Uterus (tissue), 2 donors: Measurements from ENCODE around the gene E2F4.

Source experiments
- POLR2A ChIP-seq, 2 donors: fragments of 450-650 bp; IDR thresholded peaks; one replicate each; pipeline ENCODE4 v1.6.1; 2016; ENCODE audit warnings: antibody characterized with exemption in 2 of 2, mild to moderate bottlenecking in 1 of 2, moderate library complexity in 1 of 2
- TF ChIP-seq, protein P1 (sequence below), 4 experiments: fragments of 200-600 bp in 2 of 4; fragments of 450-650 bp in 2 of 4; sonication (generic) in 2 of 4; IDR thresholded peaks; one replicate each; pipeline ENCODE4 v1.5.1; 2016 to 2019; ENCODE audit warnings: antibody characterized with exemption in 4 of 4, mild to moderate bottlenecking in 2 of 4, moderate library complexity in 1 of 4

DNA sequence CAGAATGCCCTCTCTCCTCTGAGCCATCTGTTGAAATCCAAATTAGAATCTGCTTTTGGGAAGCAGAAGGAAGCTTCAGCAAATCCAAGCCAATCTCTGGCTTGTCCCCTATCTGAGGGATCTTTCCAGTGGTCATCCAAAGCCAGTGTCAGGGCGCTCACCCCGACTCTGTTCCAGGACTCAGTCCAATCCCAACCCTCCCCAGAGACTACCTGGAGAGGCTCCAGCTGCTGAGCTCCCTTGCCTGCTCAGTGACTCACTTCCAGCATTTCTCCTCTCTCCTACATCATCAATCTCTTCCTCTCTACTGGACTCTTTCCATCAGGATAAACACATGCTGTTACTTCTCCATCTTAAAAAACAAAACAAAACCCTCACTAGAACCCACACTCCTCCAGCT is 10.6 kb upstream of the E2F4 start:
- TF ChIP-seq, protein P1, sequence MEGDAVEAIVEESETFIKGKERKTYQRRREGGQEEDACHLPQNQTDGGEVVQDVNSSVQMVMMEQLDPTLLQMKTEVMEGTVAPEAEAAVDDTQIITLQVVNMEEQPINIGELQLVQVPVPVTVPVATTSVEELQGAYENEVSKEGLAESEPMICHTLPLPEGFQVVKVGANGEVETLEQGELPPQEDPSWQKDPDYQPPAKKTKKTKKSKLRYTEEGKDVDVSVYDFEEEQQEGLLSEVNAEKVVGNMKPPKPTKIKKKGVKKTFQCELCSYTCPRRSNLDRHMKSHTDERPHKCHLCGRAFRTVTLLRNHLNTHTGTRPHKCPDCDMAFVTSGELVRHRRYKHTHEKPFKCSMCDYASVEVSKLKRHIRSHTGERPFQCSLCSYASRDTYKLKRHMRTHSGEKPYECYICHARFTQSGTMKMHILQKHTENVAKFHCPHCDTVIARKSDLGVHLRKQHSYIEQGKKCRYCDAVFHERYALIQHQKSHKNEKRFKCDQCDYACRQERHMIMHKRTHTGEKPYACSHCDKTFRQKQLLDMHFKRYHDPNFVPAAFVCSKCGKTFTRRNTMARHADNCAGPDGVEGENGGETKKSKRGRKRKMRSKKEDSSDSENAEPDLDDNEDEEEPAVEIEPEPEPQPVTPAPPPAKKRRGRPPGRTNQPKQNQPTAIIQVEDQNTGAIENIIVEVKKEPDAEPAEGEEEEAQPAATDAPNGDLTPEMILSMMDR (IDR thresholded peaks at IDR 0.05), result no peak
- no peak for TF ChIP-seq POLR2A (IDR thresholded peaks at IDR 0.05)
